GM12878 (cell line): ENCODE data around the gene FAM120B. TPM values are rescaled to one million over a fixed set of nuclear protein-coding genes. Genes with fewer than 3 reads are reported as not detected.

ENCODE experiments used
- CBFB ChIP-seq: IDR thresholded peaks from 2 replicates; pipeline ENCODE4 v1.6.1; 2016; ENCODE audit warnings: antibody characterized with exemption, low read depth
- HDGF ChIP-seq: fragments of 450-650 bp; IDR thresholded peaks from 2 replicates; pipeline ENCODE4 v1.6.1; 2016; ENCODE audit warnings: antibody characterized with exemption
- IKZF2 ChIP-seq, 2 experiments: fragments of 450-650 bp; IDR thresholded peaks; 2 replicates each; pipeline ENCODE4 v1.6.1; 2017; ENCODE audit warnings: mild to moderate bottlenecking in 2 of 2, moderate library complexity in 2 of 2
- MTA2 ChIP-seq: fragments of 450-650 bp; IDR thresholded peaks from 2 replicates; pipeline ENCODE4 v1.6.1; 2016; ENCODE audit warnings: low read depth, mild to moderate bottlenecking, moderate library complexity
- NFXL1 ChIP-seq: fragments of 450-650 bp; IDR thresholded peaks from 2 replicates; pipeline ENCODE4 v1.6.1; 2017; ENCODE audit warnings: antibody characterized with exemption, mild to moderate bottlenecking, borderline replicate concordance
- POLR2AphosphoS5 ChIP-seq: IDR thresholded peaks from 2 replicates; pipeline ENCODE4 v1.6.1; 2011; ENCODE audit warnings: mild to moderate bottlenecking, low read length, inconsistent platforms
- SPI1 ChIP-seq: IDR thresholded peaks from 2 replicates; pipeline ENCODE4 v1.6.1; 2011; ENCODE audit warnings: low read depth, mild to moderate bottlenecking, low read length, moderate library complexity, borderline replicate concordance; ENCODE audit not compliant: insufficient read depth
- YY1 ChIP-seq: IDR thresholded peaks from 2 replicates; pipeline ENCODE4 v1.6.1; 2011; ENCODE audit warnings: low read depth, mild to moderate bottlenecking, low read length
- ZNF274 ChIP-seq: IDR thresholded peaks from one replicate; pipeline ENCODE4 v1.8.0; 2011; ENCODE audit not compliant: insufficient read length, insufficient read depth
- polyA plus RNA-seq, 11 experiments: library from polyadenylated mRNA; depleted of rRNA in 4 of 11; unstranded in 6 of 11; stranded (reverse) in 5 of 11; fragments of >200 nt; fragmentation: Nextera tagmentation in 4 of 11; fragmentation: Illumina TruSeq in 1 of 11; extraction: Ambion mirVana in 4 of 11; extraction: Trizol in 1 of 11; gene quantifications; 1 replicate in 1 of 11; 2 replicates in 10 of 11; pipeline versions ENCODE4 v1.2.1 to v1.2.3, GENCODE V29; 2011 to 2016; ENCODE audit warnings: inconsistent platforms in 2 of 11, missing spikeins in 2 of 11, low read depth in 1 of 11
- total RNA-seq, 4 experiments: library from RNA; depleted of rRNA in 3 of 4; stranded (reverse); fragments of >200 nt in 3 of 4; fragmentation: Illumina TruSeq in 1 of 4; extraction: Trizol in 1 of 4; gene quantifications; 2 replicates each; pipeline versions ENCODE4 v1.2.1 to v1.2.3, GENCODE V29; 2013 to 2021
- TF ChIP-seq, protein P1 (sequence below): fragments of 450-650 bp; IDR thresholded peaks from 2 replicates; pipeline ENCODE4 v1.6.1; 2017; ENCODE audit warnings: mild to moderate bottlenecking, moderate library complexity
- TF ChIP-seq, protein P2 (sequence below): IDR thresholded peaks from 2 replicates; pipeline ENCODE4 v1.6.1; 2012; ENCODE audit warnings: low read depth, low read length, improper control_type of control experiment

Gene FAM120B
- total and polyA plus RNA-seq, 10 of the 15 experiments (the other 5 are each of a cell fraction or from before 2014, with no cell fraction given) = 3.3 to 21.6 (median 15.3) TPM

DNA sequence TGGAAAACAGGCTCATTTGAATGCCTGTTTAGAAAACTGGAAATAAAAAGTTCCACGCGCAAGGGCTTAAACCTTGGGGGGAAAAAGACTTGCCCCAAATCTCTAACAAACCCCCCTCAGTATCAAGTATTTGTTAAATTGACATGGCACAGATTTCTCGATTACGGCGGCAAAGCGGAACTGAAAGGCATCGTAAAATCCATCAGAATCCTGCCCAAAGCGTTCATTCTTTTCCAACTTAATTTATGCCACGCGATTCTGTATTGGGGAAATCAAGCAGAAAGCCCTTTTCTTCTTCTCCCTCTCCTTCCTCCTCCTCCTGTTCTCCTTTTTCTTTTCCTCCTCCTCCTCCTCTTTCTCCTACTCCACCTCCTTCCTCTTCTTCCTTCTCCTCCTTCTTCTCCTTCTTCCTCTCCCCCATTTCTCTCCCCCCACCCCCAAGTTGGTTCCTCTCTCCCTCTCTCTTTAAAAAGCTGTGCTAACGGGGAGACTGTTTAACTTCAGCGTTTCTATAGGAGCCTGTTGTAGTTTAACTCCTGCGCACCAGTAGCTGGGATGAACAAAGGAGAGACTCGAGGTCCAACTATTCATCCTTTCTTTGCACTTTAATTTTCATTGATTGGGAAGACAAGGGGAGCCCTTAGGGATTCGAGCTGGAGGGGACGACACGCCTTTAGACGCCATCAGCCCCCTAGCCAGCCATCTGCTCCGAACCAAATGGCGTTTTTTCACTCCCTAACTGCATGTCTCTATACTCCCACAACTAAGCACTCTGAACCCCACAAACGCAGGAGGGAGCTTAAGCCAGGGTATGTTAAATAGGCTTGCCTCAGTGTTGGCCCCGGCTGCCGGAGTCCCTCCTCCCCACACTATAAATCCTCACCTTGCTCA, 13.0 kb upstream of the FAM120B start (continued):
- TF ChIP-seq, protein P1, sequence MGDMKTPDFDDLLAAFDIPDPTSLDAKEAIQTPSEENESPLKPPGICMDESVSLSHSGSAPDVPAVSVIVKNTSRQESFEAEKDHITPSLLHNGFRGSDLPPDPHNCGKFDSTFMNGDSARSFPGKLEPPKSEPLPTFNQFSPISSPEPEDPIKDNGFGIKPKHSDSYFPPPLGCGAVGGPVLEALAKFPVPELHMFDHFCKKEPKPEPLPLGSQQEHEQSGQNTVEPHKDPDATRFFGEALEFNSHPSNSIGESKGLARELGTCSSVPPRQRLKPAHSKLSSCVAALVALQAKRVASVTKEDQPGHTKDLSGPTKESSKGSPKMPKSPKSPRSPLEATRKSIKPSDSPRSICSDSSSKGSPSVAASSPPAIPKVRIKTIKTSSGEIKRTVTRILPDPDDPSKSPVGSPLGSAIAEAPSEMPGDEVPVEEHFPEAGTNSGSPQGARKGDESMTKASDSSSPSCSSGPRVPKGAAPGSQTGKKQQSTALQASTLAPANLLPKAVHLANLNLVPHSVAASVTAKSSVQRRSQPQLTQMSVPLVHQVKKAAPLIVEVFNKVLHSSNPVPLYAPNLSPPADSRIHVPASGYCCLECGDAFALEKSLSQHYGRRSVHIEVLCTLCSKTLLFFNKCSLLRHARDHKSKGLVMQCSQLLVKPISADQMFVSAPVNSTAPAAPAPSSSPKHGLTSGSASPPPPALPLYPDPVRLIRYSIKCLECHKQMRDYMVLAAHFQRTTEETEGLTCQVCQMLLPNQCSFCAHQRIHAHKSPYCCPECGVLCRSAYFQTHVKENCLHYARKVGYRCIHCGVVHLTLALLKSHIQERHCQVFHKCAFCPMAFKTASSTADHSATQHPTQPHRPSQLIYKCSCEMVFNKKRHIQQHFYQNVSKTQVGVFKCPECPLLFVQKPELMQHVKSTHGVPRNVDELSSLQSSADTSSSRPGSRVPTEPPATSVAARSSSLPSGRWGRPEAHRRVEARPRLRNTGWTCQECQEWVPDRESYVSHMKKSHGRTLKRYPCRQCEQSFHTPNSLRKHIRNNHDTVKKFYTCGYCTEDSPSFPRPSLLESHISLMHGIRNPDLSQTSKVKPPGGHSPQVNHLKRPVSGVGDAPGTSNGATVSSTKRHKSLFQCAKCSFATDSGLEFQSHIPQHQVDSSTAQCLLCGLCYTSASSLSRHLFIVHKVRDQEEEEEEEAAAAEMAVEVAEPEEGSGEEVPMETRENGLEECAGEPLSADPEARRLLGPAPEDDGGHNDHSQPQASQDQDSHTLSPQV = no peak
- TF ChIP-seq MTA2 (no peak), NFXL1 (no peak), HDGF (no peak), IKZF2 (IDR thresholded peaks at IDR 0.05) (peak in 1 of 2 experiments; percentile 17; a peak in 1 of 4 replicates), POLR2AphosphoS5 (no peak), SPI1 (peak; percentile 67; the same call in 1 of the 2 replicates), CBFB (no peak), ZNF274 (no peak), YY1 (no peak)
- TF ChIP-seq, protein P2, sequence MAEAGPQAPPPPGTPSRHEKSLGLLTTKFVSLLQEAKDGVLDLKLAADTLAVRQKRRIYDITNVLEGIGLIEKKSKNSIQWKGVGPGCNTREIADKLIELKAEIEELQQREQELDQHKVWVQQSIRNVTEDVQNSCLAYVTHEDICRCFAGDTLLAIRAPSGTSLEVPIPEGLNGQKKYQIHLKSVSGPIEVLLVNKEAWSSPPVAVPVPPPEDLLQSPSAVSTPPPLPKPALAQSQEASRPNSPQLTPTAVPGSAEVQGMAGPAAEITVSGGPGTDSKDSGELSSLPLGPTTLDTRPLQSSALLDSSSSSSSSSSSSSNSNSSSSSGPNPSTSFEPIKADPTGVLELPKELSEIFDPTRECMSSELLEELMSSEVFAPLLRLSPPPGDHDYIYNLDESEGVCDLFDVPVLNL = no peak
